Renal cortex interstitium (tissue), 11 donors: ENCODE measurements around the gene STOML1. TPM values are rescaled to one million over a fixed set of nuclear protein-coding genes. Genes with fewer than 3 reads are reported as not detected.

Experiments used
- DNase-seq, 11 donors: peaks; one replicate each; pipeline ENCODE4 v3.0.0-alpha.2; 2013; ENCODE audit warnings: low read depth in 9 of 11, low spot score in 4 of 11; ENCODE audit errors: extremely low read depth in 1 of 11
- polyA plus RNA-seq, 3 donors: library from polyadenylated mRNA; unstranded; fragments of 120-200 nt; gene quantifications; one replicate each; pipeline ENCODE4 v1.2.1, GENCODE V29; 2013; ENCODE audit not compliant: insufficient read length in 3 of 3

STOML1 gene
- polyA plus RNA-seq, 3 donors = 12.2 to 14.3 (median 13.8) TPM

DNA sequence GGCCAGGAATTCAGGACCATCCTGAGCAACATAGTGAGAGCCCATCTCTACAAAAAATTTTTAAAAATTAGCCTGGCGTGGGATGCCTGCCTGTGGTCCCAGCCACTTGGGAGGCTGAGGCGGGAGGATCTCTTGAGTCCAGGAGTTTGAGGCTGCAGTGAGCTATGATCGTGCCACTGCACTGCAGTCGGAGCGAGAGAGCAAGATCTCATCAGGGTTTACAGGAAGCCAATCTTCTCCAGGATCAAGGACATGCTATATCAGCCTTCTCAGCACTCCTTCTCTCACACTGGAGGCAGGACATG, 451 bp upstream of the STOML1 start:
- DNase-seq = no peak

DNA sequence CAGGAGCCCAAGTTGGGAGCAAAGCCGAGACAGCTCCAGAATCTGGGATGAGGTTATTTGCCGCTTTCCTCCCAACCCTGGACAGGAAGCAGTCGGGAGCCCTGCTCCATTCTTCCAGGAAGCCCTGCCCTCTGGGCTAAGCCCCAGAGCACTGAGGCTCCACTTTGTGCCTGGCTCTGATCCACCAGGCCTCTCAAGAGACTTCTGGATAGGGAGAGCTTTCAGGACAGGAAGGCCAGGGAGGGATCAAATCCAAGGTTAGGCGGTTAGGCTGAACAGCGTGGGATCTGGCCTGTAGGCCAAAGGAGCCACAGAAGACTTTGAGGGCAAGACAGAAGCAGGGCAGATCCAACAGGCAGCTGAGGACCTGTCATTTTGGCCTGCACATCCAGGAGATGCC, 835 bp downstream of the STOML1 start:
- DNase-seq = no peak

DNA sequence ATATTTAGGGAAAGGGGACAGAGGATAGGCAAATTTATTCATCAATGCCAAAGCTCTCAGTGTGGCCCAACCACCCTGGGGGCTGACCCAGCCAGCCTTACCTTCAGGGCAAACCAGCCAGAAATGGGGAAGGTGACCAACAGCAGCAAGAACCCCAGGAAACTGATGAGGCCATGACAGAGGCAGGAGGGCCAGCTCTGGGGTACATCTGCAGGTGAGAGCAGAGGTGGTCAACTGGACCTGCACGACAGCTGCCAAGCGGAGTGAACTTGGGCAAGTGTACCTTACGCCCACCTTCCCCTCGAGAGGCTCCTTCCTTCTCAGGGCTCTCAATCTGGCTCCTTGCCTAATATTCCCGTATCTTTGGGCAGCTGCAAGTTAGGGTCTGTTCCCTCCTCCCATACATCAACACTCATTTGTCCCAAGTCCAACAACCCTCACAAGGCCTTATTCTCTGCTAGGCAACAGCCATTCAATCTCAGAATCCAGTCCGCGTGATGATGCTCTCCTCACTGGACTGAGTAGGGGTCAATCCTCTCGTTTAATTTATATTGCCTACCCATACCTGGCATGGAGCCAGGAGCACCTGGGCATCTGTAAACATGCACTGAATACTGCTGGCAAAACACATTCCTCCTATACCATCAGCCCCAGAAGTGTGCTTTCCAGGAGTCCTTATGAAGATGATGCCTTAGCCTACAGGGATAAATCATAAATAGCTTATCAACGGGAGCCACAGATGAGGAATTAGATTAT, 1.7 kb downstream of the STOML1 start:
- DNase-seq = no peak

DNA sequence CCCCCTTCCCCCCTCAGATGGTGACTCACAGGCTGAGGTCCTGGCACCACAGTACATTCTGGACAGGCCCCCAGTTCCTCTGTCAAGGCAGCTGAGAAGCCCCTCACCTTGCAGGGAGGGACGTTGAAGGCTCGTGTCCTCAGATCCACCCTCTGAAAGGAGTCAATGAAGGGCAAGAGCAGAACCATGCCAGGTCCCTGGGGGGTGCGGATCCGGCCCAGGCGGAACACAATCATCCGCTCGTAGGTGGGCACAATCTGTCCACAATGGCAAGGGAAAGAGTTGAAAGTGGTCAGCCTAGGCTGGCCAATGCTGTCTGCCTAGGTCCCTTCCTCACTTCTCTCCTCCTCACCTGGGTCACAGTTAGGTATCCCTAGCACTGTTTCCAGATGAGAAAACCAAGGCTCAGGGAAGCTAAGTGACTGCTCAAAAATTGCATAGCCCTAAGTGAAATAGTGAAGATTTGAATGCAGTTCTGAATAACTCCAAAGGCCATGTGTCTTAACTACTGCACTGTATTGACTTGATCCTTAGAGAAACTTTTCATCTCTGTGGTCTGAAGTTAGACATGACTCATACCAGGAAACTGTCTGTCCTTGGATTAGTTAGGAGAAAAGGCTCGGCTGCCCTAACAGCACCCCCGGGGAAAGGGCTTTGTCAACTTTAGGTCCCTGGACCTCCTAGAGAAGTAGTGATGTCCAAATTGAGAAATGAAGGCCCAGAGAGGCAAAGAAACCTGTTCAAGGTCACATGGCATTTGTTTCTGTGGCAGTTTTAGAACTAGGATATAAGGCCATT, 2.9 kb downstream of the STOML1 start:
- no peak for DNase-seq

DNA sequence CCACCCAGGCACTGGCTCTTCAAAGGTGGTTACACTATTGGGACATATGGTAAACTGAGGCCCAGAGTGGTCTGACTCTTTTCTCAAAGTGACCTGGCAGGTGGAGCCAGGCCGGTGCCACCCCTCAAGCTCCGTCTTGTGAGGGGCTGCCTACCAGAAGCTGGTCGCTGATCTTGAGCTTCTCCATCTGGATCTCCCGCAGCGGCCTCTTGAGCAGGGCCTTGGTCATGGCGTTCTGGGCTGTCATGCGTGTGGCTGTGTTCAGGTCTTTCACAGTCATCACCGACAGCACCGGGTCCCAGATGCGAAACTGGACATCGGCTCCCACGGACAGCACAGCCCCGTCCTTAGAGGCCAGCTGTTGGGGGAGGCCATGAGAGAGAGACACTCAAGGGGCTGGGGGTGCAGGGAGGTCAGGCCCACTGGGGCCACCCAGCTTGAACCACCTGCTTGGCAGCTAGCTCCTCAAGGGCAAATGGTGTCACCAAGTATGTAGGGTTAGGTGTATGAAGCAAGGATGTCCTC, 3.6 kb downstream of the STOML1 start:
- no peak for DNase-seq

DNA sequence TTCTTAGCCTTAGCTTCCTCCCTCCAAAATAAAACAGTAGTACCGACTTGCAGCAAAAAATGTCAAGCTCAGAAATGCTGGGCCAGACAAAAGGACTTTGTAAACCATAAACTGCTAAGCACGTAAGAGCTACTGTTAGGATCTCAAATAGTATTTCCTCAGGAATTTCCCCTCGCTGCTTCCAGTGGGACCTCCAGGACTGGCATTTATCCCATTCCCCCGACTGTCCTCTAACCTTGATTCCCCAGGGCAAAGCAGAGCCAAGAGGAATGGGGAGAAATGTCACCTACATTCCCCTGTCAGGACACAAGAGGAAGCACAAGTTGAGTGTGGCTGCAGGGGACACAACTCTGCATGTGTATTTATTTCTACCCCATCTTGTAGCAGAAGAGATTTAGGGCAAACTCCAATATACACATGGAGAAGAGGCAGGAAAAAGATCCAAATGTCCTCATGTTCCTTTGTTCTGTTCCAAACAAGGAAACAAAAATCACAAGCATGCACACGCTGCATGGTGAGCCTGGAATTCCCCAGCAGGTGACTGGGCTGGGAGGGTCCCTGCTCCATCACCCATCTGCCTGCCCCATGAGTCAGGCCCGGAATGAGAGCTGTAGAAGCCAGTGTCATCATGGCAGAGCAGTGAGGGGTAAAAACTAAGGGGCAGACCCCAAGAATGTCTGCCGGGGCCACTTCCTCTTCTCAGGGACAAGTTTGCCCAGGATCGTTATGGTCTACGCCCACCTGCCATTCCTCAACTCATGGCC, 4.2 kb downstream of the STOML1 start:
- DNase-seq = no peak

DNA sequence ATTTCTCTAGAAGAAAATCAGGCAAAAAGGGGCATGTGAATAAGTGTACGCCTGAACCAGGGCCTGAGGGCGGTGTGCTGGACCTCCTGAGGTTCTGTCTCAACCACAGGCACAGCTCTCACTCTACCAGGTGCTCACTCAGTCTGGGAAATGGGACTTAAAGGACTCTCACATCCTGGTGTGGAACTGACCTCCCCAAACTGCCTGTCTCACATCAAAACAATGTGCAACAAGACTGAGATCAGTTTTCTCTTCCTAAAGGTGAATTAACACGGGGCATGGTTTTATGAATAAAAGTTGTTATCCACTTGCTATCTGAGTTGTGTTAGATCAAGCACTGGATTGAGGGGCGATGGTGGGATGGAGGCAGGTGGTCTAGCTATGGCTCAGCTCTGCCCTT, 4.8 kb downstream of the STOML1 start:
- DNase-seq = no peak

DNA sequence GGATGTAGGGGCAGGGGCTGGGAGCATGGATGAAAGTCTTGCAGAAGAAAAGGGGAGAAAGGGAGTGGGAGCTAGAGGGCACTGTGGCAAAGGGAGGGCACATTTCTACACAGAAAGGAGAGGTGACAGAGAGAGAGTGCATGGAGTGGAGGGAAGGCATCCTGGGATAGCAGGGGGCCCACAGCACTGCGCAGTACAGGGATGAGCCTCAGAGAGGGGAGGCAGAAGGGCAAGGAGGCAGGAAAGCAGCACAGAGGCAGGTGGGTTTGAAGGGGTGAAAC, 5.4 kb downstream of the STOML1 start:
- DNase-seq = no peak

DNA sequence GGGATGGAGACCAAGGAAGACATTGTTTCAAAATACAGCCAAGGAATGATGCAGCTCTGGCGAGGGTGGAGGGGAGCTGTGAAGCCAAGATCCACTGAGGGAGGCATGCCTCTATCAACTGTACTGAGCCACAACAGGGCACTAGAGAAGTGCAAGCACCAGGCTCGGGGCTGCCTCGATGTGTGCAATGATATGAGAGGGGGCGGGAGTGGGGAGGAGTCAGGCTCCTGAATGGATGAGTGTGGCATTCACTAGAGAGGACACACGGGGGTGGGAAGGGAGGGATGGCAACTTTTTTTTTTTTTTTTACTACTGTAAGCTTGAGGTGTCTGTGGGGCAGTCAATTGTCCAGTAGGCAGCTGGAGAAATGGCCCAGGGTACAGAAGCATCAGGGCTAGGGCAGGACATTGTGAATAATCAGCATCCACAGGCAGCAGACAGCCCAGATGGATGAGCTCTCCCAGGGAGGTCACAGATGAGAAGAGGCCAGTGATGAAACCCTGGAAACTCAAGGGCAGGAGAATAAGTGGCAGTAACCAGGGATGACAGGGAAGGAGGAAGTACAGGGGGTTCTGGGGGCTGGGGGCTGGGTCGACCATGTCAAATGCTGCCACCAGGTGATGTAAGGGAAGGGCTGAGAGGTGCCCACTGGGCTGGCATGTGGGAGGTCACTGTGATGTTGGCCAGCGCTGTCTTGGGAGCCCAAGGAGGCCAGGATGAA, 5.9 kb downstream of the STOML1 start:
- no peak for DNase-seq

DNA sequence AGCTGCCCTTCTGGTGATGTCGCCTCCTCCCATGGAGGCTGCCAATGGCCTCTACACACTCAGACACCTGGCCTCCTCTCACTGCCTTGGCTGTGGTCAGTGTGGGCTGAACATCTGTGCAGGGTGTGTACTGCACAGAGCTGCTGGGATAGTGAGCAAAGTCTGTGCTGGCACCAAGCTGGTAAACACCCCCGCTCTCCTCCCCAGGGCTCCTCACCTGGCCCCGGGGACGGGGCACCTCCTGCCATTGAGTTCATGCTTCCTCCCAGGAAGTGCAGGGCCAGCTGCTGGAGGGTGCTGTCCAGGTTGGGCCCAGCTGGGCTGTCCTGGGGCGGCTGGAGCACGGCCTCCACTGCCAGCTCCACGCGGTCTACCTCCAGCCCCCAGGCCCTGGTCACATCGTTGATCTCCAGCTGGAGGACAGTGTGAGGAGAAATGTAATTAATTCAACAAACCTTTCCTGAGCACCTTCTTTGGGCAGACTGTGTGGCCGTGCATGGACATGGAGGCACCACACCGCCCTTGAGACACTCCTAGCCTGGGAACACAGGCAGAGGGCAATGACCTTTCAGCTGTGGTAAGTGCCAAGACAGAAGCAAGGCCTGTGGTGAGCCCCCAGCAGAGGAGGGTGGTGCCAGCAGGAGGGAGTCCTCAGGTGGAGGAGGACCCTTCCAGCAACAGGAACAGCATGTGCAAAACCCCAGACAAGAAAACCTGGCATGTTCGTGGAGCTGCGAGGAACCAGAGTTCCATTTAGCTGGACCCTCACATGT, 6.8 kb downstream of the STOML1 start:
- DNase-seq = no peak

DNA sequence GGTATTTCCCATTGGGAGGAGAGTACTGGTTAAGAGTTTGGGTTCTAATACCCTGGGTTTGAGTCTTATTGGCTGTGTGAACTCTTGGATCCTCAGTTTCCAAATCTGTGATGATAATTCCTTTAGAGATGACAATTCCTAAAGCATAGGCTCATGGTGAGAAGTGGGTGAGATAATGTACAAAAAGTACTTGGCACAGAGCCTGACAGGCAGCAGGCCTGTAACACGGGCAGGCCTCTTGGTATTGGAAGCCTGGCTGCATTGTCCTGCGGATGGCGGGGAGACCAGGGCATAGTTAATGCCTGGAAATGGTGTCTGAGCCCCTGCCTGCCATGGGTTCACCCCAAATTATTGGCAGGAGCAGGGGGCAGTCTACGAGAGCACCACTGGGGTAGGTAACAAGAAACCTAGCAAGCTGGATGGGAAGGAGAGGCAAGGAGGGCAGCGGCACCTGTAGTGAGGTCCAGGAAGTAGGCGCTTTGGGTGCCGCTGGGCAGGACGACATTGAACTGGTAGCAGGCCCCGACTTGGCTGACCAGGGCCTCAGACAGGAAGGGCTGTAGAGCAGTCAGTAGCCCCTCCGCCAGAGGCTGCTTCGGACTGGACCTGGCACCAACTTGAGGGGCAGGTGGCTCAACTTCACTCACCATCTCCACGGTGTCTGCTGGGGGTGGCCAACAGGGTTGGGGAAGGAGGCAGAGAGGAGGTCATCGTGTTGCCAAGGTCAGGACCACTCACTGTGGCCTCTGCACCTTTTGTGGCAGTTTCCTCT, 7.7 kb downstream of the STOML1 start:
- no peak for DNase-seq

DNA sequence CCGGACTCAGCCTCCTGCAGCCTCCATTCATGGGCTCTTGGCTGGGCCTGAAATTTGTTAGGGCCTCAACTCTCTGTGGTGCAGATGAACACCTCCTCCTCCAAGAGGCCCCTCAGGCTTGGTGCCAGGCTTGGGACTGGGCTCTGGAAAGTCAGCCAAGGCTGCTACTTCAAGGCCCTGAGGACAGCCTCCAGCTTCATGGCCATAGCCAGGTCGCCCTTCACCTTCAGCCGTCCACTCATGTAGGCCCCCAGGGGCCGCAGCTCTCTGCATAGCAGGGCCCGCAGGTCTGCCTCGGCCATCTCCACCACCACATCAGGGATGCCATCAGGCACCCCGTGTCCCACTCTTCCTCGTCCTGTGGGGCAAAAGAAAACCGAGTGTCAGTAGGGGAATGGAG, 8.3 kb downstream of the STOML1 start:
- no peak for DNase-seq

DNA sequence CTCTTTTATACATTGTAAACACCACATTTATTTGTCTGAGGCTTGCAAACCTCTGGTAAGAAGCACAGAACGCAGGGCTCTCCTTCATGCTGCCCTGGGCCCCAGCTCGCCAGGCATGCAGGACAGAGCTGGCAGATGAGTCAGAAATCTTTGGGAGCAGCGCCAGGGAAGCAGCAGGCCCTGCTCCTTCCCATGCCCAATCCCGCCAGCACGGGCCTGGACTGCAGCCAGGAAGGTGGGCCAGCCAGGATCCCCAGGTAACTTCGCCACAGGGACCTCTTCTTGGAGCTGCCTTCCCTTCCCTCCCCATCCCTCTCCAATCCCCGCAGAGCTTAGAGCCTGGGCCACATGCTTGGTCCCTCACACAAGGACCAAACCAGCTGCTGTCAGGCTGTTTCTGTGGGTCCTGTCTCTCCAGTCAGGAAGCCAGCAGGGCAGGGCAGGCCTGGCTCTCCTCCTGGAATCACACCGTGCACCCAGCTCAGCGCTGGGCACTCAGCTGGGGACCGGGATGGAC, 8.8 kb downstream of the STOML1 start:
- DNase-seq = no peak

DNA sequence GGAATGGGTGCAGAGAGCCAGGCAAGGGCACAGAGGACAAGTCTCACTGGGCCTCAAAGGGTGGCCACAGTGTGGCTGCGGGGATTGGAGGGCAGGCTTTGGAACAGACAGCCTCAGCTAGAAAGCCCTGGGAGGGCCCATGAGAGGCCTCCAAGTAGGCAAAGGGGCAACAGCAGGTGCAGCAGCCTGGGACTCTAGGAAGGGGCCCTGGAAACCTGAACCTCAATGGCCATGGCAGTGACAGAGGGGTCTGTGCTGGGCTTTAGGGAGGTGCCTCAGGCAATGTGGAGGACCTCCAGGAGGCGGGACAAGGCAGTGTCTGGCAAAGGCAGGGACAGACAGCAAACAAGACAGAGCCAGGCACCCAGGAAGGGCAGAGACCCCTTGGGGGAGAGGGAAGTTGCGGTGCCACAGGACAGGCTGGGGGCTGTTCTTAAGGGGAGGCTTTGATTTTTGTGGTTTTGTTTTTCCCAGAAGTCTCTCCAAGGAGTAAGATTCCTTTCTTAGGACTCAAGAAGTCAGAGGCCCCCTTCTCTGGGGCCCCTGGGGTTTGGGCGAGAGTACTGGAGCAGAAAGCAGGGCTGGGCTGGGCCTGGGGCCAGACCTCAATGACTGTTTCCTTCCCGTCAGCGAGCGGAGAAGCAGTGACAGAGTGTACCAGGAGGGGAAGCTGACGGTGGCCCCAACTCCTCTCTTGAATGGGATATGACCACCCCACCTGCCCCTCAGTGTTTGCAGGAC, 9.7 kb downstream of the STOML1 start:
- peak in 5 of 11 donors; percentile 42 to 83 (median 56) for DNase-seq

DNA sequence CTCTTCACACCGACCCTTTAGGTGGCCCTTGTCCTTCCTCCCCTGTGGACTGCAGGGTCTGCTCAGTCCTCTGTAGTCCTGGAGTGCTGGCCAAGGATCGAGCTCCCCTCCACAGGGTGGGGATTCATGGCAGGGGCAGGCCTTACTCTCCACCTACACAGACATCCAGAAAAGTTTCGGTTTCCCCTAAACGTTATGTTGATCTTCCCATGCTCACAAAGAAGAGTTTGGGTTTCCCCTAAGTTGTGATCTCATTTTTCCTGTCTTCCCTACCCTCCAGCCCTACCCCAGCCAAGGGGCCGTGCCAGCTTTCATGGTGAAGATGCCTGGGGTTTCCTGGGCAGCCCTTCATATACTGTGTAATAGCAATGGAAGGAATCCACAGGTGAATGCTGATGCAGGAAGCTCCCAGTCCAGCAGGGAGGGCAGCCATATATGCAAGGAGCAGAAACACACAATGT, 10.3 kb downstream of the STOML1 start:
- DNase-seq = no peak

DNA sequence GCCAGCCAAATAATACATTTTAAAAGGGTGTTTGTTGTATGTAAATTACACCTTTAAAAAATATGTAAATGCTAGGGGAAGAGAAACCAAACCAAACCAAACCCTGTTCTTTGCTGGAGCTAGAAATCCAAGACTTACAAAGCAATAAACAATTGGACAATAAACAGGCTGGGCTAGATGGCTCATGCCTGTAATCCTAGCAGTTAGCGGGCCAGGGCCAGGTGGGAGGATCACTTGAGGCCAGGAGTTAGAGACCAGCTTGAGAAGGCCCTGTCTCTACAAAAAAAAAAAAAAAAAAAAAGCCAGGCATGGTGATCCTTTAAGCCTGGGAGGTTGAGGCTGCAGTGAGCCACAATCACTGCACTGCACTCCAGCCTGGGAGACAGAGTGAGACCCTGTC, 12.5 kb downstream of the STOML1 start:
- no peak for DNase-seq

DNA sequence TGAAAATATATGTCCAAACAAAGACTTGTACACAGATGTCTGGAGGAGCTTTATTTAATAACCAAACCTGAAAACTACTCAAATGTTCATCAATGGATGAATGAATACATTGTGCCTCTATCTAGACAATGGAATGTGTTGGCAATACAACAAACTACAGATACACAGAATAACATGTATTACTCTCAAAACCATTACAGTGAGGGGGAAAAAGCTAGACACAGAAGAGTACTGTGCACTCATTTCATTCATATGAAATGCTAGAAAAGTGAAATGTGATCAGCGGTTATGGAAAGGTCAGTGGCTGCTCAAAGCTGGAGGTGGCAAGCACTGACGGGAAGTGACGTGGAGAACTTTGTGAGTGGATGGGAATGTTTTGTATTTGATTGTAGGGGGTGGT, 13.2 kb downstream of the STOML1 start:
- no peak for DNase-seq
